Endothelial cell of umbilical vein (primary cell): ENCODE results near the gene BCL11B. TPM values are rescaled to one million over a fixed set of nuclear protein-coding genes. Genes with fewer than 3 reads are reported as not detected.

ENCODE experiments used
- BruUV-seq: library from RNA; stranded (reverse); fragments of 400-500 nt; replicated peaks from 2 replicates; lab custom pipeline; 2021; lab: Mats Ljungman, UMichigan
- CTCF ChIA-PET: fragments of 300-600, 350-600 bp; sonication (Branson Sonifier 250); formaldehyde crosslinking; loops from one replicate; lab custom pipeline; 2021; ENCODE audit warnings: antibody characterized with exemption, inconsistent platforms; lab: Charles Lee
- POLR2A ChIA-PET: fragments of 300-600, 350-600 bp; sonication (Branson Sonifier 250); formaldehyde crosslinking; loops from one replicate; lab custom pipeline; 2021; ENCODE audit warnings: antibody characterized with exemption, inconsistent platforms; lab: Charles Lee
- DNase-seq: peaks from one replicate; pipeline ENCODE4 v3.0.0-alpha.2; 2011; ENCODE audit warnings: low read depth, low spot score
- FAIRE-seq: peaks from 2 replicates; lab custom pipeline; 2011; peaks lifted over from hg19 to GRCh38; lab: Jason Lieb, UNC
- H2AFZ ChIP-seq: 2 replicates; pipeline ENCODE4 v1.6.0; 2012; ENCODE audit warnings: low read depth, low read length, control low read depth, inconsistent platforms
- H3K27ac ChIP-seq: 2 replicates; pipeline ENCODE4 v1.5.1; 2011; ENCODE audit warnings: low read depth, mild to moderate bottlenecking, control low read depth, low read length, moderate library complexity; ENCODE audit not compliant: insufficient read depth
- H3K27me3 ChIP-seq, 2 experiments: 2 replicates each; pipeline versions ENCODE4 v1.6.0 to v1.6.1; 2011; ENCODE audit warnings: low read length in 2 of 2, mixed read lengths in 1 of 2; ENCODE audit not compliant: control insufficient read depth in 2 of 2, insufficient read depth in 2 of 2
- H3K36me3 ChIP-seq, 2 experiments: 2 replicates in 1 of 2; 3 replicates in 1 of 2; pipeline ENCODE4 v1.5.1; 2011; ENCODE audit warnings: low read length in 2 of 2, mild to moderate bottlenecking in 1 of 2, moderate library complexity in 1 of 2; ENCODE audit not compliant: control insufficient read depth in 2 of 2, insufficient read depth in 2 of 2; ENCODE audit errors: extremely low read depth in 1 of 2
- H3K4me1 ChIP-seq: 3 replicates; pipeline ENCODE4 v1.5.1; 2011; ENCODE audit warnings: mild to moderate bottlenecking, low read length; ENCODE audit not compliant: control insufficient read depth, insufficient read depth; ENCODE audit errors: extremely low read depth
- H3K4me2 ChIP-seq: 2 replicates; pipeline ENCODE4 v1.6.1; 2011; ENCODE audit warnings: low read length, control low read depth, mixed read lengths; ENCODE audit not compliant: insufficient read depth
- H3K4me3 ChIP-seq, 3 experiments: fragments of 200-600 bp in 1 of 3; sonication (generic), shearing (Covaris generic) in 1 of 3; replicated peaks in 1 of 3; 2 replicates each; pipeline ENCODE4 v1.5.1; 2011 to 2016; ENCODE audit warnings: control low read depth in 3 of 3, low read length in 3 of 3, mild to moderate bottlenecking in 2 of 3, inconsistent platforms in 1 of 3, low read depth in 1 of 3, moderate library complexity in 1 of 3; ENCODE audit not compliant: insufficient read depth in 1 of 3
- H3K79me2 ChIP-seq: 2 replicates; pipeline ENCODE4 v1.6.0; 2012; ENCODE audit warnings: low read length, inconsistent platforms; ENCODE audit not compliant: control insufficient read depth, insufficient read depth
- H3K9ac ChIP-seq: replicated peaks from 2 replicates; pipeline ENCODE3; 2011; ENCODE audit warnings: low read length, control low read depth; ENCODE audit not compliant: insufficient read depth; ENCODE audit errors: extremely low read depth
- H3K9me1 ChIP-seq: replicated peaks from 3 replicates; pipeline ENCODE4 v1.6.0; 2011; ENCODE audit warnings: mild to moderate bottlenecking, low read length; ENCODE audit not compliant: control insufficient read depth, insufficient read depth; ENCODE audit errors: extremely low read depth
- H3K9me3 ChIP-seq: replicated peaks from 2 replicates; pipeline ENCODE4 v1.5.1; 2012; ENCODE audit warnings: low read length, inconsistent platforms; ENCODE audit not compliant: control insufficient read depth, insufficient read depth
- H4K20me1 ChIP-seq: replicated peaks from 2 replicates; pipeline ENCODE3; 2011; ENCODE audit warnings: mild to moderate bottlenecking, low read length; ENCODE audit not compliant: control insufficient read depth, insufficient read depth; ENCODE audit errors: extremely low read depth
- CTCF ChIP-seq, 2 donors: IDR thresholded peaks; 1 replicate in 1 of 2; 2 replicates in 1 of 2; pipeline ENCODE4 v1.5.1; 2011; ENCODE audit warnings: low read length in 2 of 2, mild to moderate bottlenecking in 2 of 2, moderate library complexity in 2 of 2, control low read depth in 1 of 2, inconsistent platforms in 1 of 2, low read depth in 1 of 2; ENCODE audit not compliant: insufficient read depth in 1 of 2; ENCODE audit errors: extremely low read depth in 1 of 2
- EZH2 ChIP-seq: IDR thresholded peaks from 2 replicates; pipeline ENCODE4 v1.6.1; 2012; ENCODE audit warnings: borderline replicate concordance, low read depth, mild to moderate bottlenecking, moderate library complexity, low read length, inconsistent platforms; ENCODE audit not compliant: severe bottlenecking
- FOS ChIP-seq: IDR thresholded peaks from 2 replicates; pipeline ENCODE4 v1.6.1; 2011; ENCODE audit warnings: mild to moderate bottlenecking, low read length, moderate library complexity, borderline replicate concordance; ENCODE audit not compliant: insufficient read depth
- GATA2 ChIP-seq: IDR thresholded peaks from 2 replicates; pipeline ENCODE4 v1.7.0; 2011; ENCODE audit warnings: low read depth, mild to moderate bottlenecking, moderate library complexity, mixed read lengths, low read length; ENCODE audit not compliant: insufficient read length, insufficient read depth
- JUN ChIP-seq: IDR thresholded peaks from 2 replicates; pipeline ENCODE4 v1.6.1; 2011; ENCODE audit warnings: borderline replicate concordance, low read depth; ENCODE audit not compliant: insufficient read length, insufficient read depth
- MYC ChIP-seq: IDR thresholded peaks from one replicate; pipeline ENCODE4 v1.6.1; 2011; ENCODE audit warnings: mild to moderate bottlenecking, low read depth, low read length
- POLR2A ChIP-seq: IDR thresholded peaks from 2 replicates; pipeline ENCODE4 v1.6.1; 2012; ENCODE audit warnings: low read depth, mild to moderate bottlenecking, control low read depth, low read length
- POLR2AphosphoS5 ChIP-seq: IDR thresholded peaks from 2 replicates; pipeline ENCODE4 v1.6.1; 2012; ENCODE audit warnings: low read depth, mild to moderate bottlenecking, control low read depth, low read length, moderate library complexity; ENCODE audit not compliant: insufficient read depth
- dilution Hi-C: fragments of 300-500 bp; cut with MboI; formaldehyde crosslinking; loops from one replicate; pipeline ENCODE4 v1.15.0; 2019; ENCODE audit warnings: low sequenced_read_pairs; ENCODE audit not compliant: extremely low pct_ligation_motif_present
- intact Hi-C: fragments of 100-400 bp; cut with micrococcal nuclease; formaldehyde crosslinking; loops from one replicate; pipeline ENCODE4 v1.10.0; 2022
- polyA plus RNA-seq, 4 experiments: library from polyadenylated mRNA; depleted of rRNA in 3 of 4; stranded (reverse) in 3 of 4; unstranded in 1 of 4; fragments of >200 nt; gene quantifications; 2 replicates each; pipeline versions ENCODE4 v1.2.1 to v1.2.3, GENCODE V29; 2011 to 2012; ENCODE audit warnings: missing spikeins in 1 of 4
- total RNA-seq: library from RNA; stranded (reverse); gene quantifications from 2 replicates; pipeline ENCODE4 v1.2.3, GENCODE V29; 2021
- TF ChIP-seq, protein P1 (sequence below): IDR thresholded peaks from 2 replicates; pipeline ENCODE4 v1.6.1; 2011; ENCODE audit not compliant: insufficient read depth, insufficient read length

BCL11B gene
- total and polyA plus RNA-seq, 2 donors (not counting 3 experiments of a cell fraction or from before 2014, with no cell fraction given): 0.03 to 0.07 TPM

- dilution Hi-C loops: no loop called here
- FAIRE-seq (no peak), DNase-seq (no peak)
- Histone ChIP-seq H3K9me3 (no peaks in the 10 kb centered on the region), H3K79me2 (no peaks in the 10 kb centered on the region), H3K27ac (no peak overlapping the region), H3K4me3 (no peak overlapping the region), H3K4me1 (peaks cover 4% of the 10 kb centered on the region), H3K36me3 (no peaks in the 10 kb centered on the region), H3K9ac (no peak overlapping the region), H3K27me3 (peaks cover 41 to 48% of the 10 kb centered on the region in 2 experiments), H3K9me1 (no peaks in the 10 kb centered on the region), H4K20me1 (no peaks in the 10 kb centered on the region), H2AFZ (no peak overlapping the region), H3K4me2 (no peak overlapping the region)
- intact Hi-C loops: no loop called here
- TF ChIP-seq POLR2A: no peak
- TF ChIP-seq GATA2: no peak
- no peak for TF ChIP-seq JUN
- no peak for TF ChIP-seq POLR2AphosphoS5
- TF ChIP-seq EZH2: no peak
- no peak for TF ChIP-seq FOS
- TF ChIP-seq CTCF (IDR thresholded peaks at IDR 0.05; ENCODE audit: extremely low read depth in 1 of 2, insufficient read depth in 1 of 2, low read depth in 1 of 2, low read length in 2 of 2): no peak
- TF ChIP-seq, protein P1, sequence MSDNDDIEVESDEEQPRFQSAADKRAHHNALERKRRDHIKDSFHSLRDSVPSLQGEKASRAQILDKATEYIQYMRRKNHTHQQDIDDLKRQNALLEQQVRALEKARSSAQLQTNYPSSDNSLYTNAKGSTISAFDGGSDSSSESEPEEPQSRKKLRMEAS: no peak
- TF ChIP-seq MYC: no peak
- no TSS peak for BruUV-seq
- POLR2A ChIA-PET: no interaction called here
- CTCF ChIA-PET: interaction anchor here (0.9 to 3.4 kb wide), 3 partner anchors 12 to 310 kb away, joined by 3 to 36 read pairs (median 4); no protein-coding TSS in a partner anchor
Measured at GRCh38 chr14:99265571-99265970, 6.4 kb downstream of the BCL11B start.
